Activated CD4-positive, CD25-positive, alpha-beta regulatory T cell treated with anti-CD3 and anti-CD28 coated beads, Interleukin-2, amount 50 U/mL, for 16 hours (primary cell): ENCODE results near the gene CDYL.

ENCODE experiments used
- DNase-seq: peaks from one replicate; pipeline ENCODE4 v3.0.0-alpha.2; 2020; ENCODE audit warnings: low read depth, low spot score

Gene CDYL

DNA sequence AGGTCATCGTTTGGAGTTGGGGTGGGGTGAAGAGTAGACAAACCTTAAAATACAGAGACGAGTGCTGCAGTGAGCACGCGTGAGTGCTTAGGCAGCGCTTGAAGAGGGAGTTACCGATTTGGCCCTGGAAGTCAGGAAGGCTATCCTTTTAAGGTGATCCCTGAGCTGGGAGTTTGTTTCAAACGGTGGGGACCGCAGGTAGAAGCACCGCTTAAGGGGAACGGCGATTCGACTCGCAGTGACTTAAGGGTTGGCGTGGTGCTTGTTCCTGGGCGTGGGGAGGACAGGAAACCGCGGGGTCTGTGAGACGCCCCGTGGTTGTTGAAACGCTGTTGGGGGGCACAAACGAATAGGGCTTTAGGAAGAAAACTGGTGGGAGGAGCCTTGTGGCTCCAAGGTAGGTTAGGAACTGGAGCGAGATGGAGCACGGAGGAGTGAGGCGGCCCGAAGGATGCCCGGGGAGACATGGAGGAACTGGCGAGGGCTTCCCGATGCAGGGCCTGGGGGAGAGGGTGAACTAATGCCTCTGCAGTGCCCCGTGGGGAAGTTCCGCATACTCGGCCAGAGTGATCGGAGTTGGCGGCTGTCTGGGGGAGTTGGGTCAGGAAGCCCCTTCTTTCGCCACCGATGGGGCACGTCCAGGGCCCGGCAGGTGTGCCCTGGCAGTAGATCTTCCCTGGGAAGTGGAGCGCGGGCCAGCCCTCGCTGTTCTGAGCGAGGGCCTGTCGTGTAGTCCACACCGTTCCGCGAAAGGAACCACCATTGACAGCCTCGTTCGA lies 1.3 kb upstream of the CDYL start:
- DNase-seq, result no peak

DNA sequence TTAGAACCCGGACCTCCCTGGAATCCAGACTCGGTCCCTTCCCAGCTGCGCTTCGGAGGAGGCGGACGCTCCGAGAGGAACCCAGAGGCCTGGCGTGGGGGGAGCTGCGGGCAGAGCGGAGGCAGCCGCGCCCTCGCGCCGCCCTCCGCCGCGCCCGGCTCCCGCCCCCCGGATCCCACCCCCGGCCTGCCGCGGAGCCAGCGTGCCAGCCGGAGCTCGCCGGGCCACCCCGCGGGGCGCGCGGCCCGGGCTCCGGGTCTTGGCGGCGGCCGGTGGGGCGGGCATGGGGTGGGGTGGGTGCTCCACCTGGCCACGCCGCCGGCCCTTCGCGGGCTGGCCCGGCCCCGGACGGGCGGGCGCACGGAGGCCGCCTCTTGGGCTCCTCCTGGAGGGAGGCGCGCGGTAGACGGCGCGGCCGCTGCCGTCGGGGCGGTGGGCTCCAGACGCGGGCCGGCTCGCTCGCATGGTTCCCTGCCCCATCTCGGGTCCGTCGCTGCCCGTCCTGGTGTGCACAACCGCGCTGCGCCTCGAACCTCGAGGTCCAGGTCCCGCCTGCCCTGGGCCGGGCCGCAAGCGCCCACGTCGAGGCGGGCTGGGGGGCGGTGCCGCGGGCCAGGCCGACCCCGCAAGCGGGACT lies 592 bp upstream of the CDYL start:
- peak; percentile 26 for DNase-seq

DNA sequence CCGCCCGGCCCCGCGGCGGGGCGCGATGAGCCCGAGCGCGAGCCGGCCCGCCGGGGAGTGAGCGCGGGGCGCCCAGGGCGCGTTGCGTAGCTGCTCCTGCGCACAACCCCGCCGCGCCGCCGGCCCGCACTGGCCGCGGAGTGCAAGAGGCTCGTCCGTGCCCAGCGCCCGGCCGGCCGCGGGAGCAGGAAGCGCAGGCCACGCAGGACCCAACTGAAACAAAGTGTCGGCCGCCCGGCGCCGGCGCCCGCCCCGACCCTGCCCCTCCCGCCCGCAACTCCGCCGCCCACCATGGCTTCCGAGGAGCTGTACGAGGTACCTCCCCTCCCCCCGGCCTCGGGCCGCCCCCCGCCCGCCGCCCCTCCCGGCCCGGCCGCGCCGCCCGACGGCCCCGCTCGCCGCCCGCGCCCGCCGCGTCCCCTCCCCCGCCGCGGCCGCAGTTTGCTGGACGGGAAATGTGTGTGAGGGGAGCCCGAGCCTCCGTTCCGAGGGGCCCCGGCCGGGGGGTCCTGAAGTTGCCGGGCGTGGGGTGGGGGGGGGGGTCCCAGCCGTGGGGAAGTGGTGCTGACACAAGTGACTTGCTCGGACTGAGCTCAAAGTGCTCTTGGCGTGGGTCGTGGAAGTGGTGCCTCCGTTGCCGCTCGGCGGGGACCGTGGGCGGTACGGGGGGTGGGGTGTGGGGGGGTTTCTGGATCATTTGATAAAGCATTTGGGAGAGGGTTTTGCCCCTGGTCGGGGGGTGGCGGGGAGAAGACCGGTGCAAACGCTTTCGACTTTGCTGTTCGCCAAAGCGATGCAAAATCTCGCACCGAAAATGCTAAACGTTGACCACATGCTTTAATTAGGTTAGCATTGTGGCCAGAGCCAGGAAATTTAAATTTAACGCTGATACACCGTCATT lies 539 bp downstream of the CDYL start:
- peak; percentile 12 for DNase-seq

DNA sequence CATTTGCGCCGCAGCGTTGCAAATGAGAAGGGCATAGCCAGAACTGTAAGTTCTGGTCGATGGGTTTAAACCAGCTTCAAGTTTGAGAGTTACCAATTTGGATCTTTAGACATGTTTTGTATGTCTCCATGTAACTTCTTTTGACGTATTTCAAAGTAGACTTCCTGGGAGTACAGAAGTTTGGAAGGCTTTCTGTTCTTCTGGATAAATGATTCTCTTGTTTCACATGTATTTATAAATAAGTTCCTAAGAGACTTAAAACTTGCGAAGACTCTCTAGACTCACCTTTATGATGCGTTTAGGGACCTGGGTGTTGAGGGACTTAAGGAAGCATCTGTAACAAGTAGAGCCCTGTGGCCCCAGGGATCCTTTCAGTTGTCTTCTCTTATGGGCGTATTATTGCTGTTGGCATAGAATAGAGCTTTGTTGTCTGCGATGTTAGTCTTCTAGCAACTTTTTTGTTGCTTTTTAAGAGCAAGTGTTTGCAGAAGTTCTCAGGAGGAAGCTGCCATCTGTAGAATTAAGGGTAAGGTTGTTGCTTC lies 1.3 kb downstream of the CDYL start:
- DNase-seq, result no peak

DNA sequence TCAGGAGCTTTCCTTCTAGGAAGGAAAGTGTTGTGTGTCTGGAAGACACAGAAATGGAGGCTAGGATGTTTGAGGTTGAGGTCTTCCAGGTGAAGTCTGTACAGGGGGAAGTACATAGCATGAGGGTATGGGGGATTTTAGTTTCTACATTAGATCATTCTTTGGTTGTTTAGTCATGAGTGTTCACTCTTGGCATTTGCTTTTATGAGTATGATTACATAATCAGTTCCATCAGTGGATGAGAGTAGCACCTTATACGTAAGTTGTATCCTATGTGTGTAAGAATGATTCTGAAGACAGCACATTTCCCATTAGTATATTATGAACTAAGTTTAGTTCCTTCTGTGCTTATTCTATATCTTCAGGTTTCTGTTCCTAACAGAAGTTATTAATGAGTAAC lies 1.9 kb downstream of the CDYL start:
- DNase-seq, result no peak

DNA sequence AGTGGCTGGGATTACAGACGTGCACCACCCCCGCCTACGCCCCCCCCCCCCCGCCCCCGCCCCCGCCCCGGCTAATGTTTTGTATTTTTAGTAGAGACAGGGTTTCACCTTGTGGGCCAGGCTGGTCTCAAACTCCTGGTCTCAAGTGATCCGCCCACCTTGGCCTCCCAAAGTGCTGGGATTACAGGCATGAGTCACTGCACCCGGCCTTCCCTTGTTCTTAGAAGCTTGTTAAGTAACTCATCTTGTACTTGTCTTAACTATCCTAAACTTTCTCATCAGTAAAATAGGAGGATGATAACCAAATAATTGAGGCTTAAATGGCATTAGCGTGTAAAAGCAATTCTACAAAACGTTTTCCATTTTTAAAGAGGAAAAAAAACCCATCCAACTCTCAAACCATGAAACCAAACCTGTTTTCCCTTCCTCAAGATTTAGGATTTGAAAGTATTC lies 4.2 kb downstream of the CDYL start:
- no peak for DNase-seq

DNA sequence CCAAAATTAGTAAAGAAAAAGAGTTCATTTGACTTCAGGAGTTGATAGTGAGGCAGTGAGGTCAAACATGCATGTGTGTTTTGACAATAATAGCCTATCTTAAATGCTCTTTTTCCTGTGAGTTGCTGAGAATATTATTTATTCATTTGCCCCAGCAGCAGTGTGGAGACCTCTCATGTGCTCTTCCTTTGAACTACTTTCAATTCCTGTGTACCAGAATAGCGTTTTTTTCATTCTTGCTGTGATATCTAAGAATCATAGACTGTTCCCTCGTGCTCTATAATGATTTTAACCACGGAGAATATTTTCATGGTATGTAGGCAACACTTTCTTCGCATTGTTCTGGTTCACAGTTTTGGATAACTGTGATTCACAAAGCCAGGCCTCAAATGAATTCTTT lies 5.2 kb downstream of the CDYL start:
- DNase-seq, result no peak

DNA sequence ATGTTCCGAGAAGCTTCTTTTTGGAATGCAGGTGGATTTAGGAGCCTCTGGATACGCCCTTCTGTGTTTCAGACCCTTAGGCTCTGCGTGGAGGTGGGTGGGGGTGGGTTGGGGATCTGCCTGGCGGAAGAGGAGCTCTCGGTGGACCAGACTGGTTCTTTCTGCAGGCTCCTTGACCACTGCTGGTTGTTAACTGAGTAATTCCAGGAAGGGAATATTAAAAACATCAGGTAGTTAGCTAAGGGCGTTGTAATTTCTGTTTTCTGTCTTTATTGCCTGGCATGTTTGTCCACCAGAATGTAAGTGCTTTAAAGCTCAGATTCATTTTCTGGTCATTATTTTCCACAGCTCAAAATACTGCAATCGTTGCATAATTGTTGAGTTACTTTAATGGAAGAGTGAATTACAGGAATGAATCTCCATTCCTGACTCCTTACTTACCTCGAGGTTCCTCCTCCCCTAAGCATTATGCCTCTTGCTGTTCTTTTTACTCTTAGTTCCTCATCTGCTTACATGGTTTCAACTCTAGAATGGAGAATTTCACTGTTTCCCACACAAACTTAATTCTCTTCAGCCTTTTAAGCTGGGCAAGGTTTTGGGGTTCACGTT lies 5.9 kb downstream of the CDYL start:
- DNase-seq, result no peak

DNA sequence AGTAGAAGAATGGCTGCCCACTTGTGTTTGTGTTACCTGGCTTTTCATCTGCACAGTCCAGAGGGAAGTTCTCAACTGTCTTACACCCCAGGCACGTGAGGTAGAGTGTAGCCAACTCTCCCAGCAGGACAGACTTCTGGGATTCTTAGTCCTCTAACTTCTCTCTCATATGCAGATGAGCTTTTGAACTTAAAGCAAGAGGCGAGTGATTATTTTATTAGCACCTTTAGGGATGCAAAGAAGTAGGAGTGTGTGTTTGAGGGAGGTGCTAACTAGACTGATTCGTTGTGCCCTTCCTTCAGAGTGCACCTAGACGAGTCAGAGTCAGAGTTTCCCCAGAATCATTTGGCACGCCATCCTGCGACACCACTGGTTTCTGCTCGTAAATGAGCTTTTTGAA lies 10.8 kb downstream of the CDYL start:
- no peak for DNase-seq

DNA sequence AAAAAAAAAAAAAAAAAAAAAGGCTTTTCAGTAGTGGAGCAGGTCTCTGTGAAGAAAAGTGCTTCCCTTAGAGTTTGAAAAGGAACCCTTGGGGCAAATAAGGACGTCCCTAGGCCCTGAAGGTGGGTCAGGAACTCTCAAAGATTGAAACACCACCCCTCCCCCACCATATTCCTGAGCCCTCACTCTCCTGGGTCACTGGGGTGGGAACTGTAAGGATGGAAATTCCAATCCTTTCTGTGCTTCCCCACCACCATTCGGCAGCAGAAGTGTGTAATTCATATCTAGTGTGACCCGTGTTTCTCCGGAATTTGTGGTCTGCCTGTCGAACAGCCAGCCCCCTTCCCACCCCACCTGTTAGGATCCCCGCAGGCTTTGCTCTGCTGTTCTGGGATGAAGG lies 12.3 kb downstream of the CDYL start:
- no peak for DNase-seq

DNA sequence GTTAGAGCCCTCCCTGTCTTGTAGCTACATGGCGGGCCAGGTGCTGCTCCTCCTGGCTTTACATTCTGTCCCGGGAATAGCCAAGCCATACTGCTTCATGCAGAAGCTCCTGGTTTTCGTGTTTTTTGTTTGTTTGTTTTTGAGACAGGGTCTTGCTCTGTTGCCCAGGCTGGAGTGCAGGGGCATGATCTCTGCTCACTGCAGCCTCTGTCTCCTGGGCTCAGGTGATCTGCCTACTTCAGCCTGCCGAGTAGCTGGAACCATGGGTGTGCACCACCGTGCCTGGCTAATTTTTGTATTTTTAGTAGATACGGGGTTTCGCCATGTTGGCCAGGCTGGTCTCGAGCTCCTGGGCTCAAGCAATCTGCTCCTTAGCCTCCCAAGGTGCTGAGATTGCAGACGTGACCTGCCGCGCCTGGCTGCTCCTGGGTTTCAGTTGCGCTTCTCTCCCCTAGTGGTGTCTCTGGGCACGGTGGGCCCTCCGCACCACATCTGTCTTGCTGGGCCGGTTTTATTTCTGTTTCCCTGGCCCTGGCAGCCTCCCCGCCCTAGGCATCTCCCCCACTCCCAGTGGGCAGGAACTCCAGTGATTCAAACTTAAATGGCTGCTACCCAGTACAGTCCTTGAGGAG lies 12.9 kb downstream of the CDYL start:
- DNase-seq, result no peak

DNA sequence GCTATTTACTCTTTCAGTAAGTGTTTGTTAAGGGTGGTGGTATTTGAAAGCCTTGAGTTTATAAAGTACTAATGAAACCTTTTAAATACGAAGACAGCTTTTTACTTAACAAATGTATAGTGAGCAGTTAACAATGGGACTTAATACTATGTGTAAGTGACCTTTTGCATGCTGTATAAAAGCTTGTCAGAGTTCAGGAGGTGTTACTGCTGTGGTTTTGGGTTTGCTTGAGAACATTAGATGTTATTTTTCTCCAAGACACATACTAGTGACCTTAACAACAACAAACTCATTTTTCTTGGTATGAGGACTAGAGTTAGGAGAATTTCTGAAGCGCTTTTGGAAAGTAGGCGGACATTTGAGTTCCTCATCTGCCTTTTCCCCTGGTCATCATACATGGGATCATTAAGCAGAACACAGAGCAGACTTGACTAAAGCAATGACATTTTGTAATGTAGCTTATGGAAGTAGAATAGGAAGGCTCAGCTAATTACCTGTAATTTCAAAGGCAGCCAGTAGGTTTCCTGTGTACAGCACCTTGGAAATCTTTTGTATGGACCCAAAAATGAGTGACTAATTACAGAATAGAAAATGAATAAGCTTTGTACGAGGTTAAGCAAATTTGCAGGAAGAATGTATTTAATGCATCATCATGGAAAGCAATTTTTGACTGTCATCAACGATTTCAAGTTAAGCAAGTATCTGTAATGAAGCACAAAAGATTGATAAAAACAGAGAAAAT lies 14.1 kb downstream of the CDYL start:
- DNase-seq, result no peak

DNA sequence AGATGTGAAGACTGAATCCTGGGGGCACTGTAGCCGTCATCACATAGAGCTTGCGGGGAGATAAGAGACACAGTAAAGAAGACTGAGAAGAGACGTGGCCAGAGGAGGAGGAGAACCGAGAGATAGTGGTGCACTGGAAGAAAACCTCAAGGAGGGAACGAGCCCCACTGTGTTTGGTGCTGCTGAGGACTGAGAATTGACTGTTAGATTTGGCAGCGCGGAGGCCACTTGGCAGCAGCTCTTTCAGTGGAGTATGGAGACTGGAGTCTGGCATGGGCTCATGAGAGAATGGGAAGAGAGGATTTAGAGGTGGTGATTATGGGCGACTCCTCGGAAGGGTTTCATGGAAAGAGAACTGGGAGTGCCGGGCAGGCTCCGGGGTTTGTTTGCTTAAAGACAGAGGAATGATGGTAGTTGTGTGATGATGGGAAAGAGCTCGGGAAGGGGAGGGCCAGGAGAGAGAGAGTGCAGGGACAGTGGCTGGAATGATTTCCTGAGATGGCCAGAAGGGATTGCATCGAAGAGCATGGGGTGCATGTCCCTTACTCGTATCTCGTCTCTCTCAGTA lies 18.0 kb downstream of the CDYL start:
- DNase-seq, result no peak

DNA sequence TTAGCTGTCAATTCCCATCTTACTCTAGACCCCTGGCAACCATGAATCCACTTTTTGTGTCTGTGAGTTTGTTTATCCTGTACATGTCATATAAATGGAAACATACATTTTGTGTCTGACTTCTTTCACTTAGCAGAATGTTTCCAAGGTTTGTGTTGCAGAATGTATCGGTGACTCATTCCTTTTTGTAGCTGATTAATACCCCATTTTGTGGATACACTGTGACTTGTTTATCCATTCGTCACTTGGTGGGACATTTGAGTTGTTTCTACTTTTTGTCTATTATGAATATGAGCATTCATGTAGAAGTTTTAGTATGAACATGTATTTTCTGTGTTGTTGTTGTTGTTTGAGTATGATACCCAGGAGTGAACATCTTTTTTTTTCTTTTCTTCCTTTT lies 21.4 kb downstream of the CDYL start:
- no peak for DNase-seq

DNA sequence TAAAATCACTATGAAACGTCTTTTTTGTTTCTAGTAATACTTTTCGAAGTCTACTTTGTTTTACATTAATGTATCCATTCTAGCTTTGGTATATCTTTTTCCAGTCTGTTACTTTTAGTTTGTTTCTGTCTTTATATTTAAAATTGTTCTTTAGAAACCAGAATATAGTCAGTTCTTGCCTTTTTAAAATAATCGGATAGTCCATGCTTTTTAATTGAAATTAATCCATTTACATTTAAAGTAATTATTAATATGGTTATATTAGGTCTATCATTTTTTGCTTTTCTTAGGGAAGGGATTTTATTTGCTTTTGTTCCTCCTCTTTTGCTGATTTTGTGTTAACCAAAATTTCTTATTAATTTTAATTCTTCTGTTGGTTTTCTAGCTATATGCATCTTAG lies 23.7 kb downstream of the CDYL start:
- DNase-seq, result no peak

DNA sequence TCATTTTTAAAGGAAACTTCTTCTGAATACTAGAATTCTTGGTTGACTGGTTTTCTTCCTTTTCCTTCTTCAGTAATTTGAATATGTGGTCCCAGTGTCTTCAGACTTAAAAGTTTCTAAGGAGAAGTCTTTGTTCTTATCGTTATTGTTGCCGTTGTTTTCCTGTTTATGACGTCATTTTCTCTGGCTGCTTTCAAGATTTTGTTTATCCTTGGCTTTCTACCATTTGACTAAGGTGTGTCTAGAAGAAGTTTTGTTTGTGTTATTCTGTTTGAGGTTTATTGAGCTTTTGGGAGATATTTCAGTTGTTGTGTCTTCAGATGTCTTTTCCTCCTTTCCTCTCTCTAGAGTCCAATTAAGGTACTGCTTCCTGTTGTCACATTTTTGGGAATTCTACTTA lies 24.5 kb downstream of the CDYL start:
- DNase-seq, result no peak

DNA sequence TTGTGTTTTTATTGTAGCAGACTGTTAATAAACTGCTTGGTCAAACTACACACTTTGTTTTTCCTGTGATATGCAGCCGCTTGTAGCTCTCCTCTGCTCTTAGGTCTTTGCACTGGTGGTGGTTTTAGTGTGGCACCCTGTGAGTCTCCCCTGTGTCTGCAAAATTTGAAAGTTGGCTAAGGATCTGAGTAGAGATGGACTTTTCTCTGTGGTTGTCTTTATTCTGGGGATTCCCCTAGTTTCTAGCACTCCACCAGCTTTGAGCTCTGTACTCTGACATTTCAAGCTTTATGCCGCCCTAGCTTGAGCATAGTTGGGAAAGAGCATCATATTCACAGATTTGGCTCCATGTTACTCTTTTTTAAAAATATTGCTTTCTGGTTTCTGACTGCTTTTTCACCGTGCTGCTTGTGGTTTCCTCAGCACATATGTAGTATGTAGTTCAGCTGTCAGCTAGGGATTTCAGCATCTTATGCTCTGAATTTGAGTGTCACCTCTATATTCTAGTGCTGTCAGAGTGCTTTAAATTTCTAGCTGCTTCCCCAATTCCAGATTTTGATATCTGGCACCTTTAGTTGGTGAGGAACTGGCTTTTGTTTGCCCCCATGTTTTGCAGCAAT lies 25.4 kb downstream of the CDYL start:
- DNase-seq, result no peak

DNA sequence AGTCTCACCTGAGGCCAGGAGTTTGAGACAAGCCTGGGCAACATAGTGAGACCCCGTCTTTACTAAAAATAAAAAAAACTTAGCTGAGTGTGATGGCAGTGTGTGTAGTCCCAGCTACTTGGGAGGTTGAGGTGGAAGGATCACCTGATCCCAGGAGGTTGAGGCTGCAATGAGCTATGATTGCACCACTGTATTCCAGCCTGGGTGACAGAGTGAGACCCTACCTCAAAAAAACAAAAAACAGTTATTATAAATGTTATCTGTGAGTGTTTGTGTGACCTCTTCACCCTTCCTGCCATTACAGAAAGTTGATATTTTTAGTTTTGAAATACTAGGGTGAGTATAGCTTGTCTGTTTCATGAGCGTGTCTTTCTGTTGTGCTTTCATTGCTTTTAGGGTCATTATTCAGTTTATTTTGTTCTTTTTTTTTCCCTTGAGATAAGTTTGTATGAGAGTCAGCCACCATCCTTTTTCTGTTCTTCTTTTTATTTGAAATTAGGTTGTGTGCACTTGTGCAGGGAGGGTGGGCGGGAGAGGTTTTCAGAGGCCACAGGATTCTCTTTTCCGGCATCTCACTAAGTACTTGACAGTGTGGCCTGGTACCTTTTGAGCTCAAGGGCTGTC lies 26.2 kb downstream of the CDYL start:
- DNase-seq, result no peak

DNA sequence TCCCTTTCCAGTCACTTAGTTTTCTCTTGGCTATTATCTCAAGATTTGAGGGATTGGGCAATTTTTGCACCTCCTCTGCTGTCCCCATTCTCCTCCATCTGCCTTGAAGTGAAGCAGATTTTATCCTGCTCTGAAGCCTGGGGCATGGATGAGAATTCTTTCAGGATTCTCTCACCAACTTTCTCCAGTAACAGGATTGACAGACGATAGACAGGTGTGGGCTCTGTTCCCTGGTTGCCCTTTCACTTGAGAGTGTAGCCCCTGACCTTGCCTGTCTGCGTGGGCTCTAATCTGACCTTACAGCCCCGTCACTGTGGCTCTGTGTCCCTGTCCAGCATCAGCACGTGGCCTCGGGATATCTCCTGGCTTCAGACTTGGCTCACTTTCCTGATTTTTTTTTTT lies 27.1 kb downstream of the CDYL start:
- no peak for DNase-seq
